ENCODE measurements around the gene SERPINB1.
A peak's percentile ranks its signal among the peaks of the same experiment; 100 is the strongest.
"Not testable (repeated sequence)": the region's sequence is repeated elsewhere in the genome, so short reads cannot be mapped to it uniquely, and the experiment has no call there.

Gene SERPINB1

DNA sequence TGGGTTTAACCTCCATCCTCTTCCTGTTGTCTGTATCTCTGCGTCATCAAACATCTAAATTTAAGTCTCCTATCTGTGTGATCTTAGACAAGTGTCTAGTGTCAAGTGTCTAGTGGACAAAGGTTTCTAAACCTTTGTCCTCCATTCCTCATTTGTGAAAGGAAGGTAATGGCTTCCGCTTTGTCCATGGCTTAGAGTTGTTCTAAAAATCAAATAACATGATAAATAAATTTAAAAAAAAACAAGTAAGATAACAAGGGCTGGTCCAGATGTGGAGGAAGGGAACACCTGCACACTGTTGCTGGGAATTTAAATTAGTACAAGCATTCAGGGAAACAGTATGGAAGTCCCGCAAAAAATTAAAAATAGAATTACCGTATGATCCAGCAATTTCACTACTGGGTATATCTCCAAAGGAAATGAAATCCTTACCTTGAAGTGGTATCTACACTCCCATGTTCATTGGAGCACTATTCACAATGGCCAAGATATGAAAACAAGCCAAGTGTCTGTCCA is 17.6 kb upstream of the SERPINB1 start:
- Mint-ChIP-seq H3K36me3 (peaks cover 2% of the 10 kb centered on the region), H3K27ac (peak overlapping the region; percentile 99), H3K4me1 (ENCODE audit: low read depth) (peaks cover 88% of the 10 kb centered on the region), H3K4me3 (peak overlapping the region; percentile 93), H3K9me3 (ENCODE audit: low read depth) (peaks cover 4% of the 10 kb centered on the region), H3K27me3 (no peaks in the 10 kb centered on the region)

DNA sequence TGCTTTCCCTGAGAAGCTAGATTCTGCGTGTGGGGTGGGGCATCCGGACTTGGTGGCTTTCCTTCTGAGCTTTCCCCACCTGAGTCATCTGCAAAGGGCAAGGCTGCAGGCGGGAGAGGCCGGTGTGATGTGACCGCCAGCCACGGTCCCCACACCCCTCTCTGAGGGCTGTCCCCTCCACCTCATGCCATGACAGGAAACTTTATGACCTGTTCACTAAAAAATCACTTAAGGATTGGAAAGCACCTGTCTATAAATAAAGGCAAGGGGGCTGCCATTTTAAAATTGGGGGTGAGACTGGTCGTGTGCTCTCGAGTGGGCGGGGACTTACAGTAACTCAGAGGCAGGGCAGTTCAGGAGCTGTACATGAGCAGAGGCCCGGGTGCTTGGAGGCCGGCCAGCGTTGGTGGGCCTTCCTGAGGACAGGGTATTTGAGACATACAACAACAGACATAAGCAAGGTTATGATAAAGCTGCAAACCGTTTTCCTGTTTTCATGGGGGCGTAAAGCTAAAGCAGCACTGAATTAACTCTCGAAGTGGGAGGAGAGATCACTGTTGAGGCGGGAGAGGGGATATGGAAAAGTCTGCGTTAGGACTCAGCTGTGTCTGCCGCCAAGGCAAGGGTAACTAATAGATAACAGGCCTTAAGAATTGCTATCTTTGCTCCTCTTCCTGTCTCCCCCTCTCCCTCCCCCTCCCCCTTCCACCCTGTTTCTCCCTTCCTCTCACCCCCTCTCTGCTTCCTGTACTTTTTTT is 16.1 kb upstream of the SERPINB1 start:
- Mint-ChIP-seq H3K27ac (peak overlapping the region; percentile 99), H3K9me3 (ENCODE audit: low read depth) (peaks cover 4% of the 10 kb centered on the region), H3K36me3 (peaks cover 2% of the 10 kb centered on the region), H3K4me3 (peak overlapping the region; percentile 93), H3K4me1 (ENCODE audit: low read depth) (peaks cover 88% of the 10 kb centered on the region), H3K27me3 (no peaks in the 10 kb centered on the region)

- H3K4me1 Mint-ChIP-seq (ENCODE audit: low read depth) = peaks cover 86% of the 10 kb centered on the region
- no peaks in the 10 kb centered on the region for H3K27me3 Mint-ChIP-seq
- peak overlapping the region; percentile 99 for H3K27ac Mint-ChIP-seq
- H3K36me3 Mint-ChIP-seq = peaks cover 2% of the 10 kb centered on the region
- peaks cover 4% of the 10 kb centered on the region for H3K9me3 Mint-ChIP-seq (ENCODE audit: low read depth)
- peak overlapping the region; percentile 93 for H3K4me3 Mint-ChIP-seq
Measured at GRCh38 chr6:2857185-2857579, 15.5 kb upstream of the SERPINB1 start.

DNA sequence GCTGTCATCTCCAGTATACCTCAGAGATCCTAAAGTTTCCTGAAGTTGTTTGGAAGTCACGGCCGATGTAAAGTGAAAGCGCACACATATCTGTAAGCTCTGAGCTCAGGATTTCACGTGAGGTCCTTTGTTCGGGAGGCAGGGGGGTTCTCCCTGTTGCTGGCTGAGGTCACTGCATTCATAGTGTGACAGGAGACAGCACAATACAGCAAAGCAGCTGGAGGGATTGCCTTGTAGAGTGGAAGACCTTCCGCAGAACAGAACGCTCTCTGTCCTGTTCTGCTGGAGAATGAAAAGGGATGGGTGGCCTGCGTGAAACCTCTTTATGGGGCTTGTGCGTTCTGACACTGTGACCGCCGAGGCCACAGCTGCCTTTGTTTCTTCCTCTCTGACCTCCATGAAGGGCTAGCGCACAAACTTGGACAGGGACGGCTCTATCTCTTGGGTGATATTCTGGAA is 13.4 kb upstream of the SERPINB1 start:
- Mint-ChIP-seq H3K9me3 (ENCODE audit: low read depth) (no peaks in the 10 kb centered on the region), H3K4me3 (peak overlapping the region; percentile 84), H3K27ac (peak overlapping the region; percentile 97), H3K36me3 (no peaks in the 10 kb centered on the region), H3K4me1 (ENCODE audit: low read depth) (peaks cover 75% of the 10 kb centered on the region), H3K27me3 (no peaks in the 10 kb centered on the region)

- Mint-ChIP-seq H3K27me3 (no peaks in the 10 kb centered on the region), H3K4me1 (ENCODE audit: low read depth) (peaks cover 73% of the 10 kb centered on the region), H3K27ac (peak overlapping the region; percentile 97), H3K4me3 (peak overlapping the region; percentile 84), H3K9me3 (ENCODE audit: low read depth) (no peaks in the 10 kb centered on the region), H3K36me3 (no peaks in the 10 kb centered on the region)
Measured at GRCh38 chr6:2854396-2854982, 12.8 kb upstream of the SERPINB1 start.

DNA sequence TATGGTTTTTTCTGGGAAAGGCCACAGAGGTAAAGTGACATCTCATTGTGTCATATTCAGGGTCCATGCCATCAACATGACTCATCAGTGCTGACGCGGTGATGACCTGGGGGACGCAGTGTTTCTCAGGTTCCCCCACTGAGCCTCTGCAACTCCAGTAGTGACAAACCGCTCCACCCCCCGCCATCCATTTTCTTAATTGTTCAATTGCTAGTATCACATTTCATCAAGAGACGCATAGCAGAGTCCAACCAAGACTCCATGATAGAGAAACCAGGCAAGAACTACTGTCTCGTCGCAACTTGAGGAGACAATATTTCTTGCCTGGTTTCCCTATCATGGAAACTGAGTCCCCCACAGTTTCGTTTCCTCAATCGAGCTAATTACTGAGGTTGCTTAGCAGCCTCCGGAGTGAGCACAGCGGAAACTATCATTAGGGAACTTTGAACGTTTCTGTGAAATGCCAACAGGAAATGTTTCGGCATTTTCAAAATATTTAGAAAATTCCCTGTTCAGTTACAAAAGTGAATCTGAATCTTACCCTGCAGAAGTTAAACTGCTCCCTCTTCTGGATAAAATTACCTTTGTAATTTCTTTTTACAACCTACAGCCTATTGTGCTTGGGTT is 12.2 kb upstream of the SERPINB1 start:
- no peaks in the 10 kb centered on the region for H3K27me3 Mint-ChIP-seq
- H3K36me3 Mint-ChIP-seq = no peaks in the 10 kb centered on the region
- peak overlapping the region; percentile 97 for H3K27ac Mint-ChIP-seq
- H3K4me1 Mint-ChIP-seq (ENCODE audit: low read depth) = peaks cover 72% of the 10 kb centered on the region
- peaks cover 3% of the 10 kb centered on the region for H3K9me3 Mint-ChIP-seq (ENCODE audit: low read depth)
- peak overlapping the region; percentile 84 for H3K4me3 Mint-ChIP-seq

- not testable (repeated sequence) for H3K36me3 Mint-ChIP-seq; H3K9me3 Mint-ChIP-seq (ENCODE audit: low read depth); H3K27me3 Mint-ChIP-seq
- Mint-ChIP-seq H3K4me1 (ENCODE audit: low read depth) (peaks cover 72% of the 10 kb centered on the region), H3K27ac (peak overlapping the region; percentile 97), H3K4me3 (peak overlapping the region; percentile 84)
Measured at GRCh38 chr6:2853378-2853768, 11.7 kb upstream of the SERPINB1 start.

DNA sequence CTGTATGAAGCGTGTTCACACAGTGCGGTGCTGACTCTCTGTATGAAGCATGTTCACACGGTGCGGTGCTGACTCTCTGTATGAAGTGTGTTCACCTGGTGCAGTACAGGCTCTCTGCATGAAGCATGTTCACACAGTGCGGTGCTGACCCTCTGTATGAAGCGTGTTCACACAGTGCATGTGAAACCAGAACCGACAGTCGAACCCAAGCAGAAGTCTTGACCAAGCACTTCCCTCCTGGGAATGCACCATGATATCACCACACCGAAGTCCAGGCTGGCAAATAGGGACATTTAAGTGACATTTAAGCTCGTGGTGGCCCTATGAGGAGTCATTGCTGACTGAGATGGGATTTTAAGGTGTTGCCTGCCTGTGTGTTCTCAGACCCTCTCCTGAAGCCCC is 11.3 kb upstream of the SERPINB1 start:
- Mint-ChIP-seq H3K4me3 (peak overlapping the region; percentile 35), H3K27me3 (no peaks in the 10 kb centered on the region)

GRCh38 chr6:2852514-2852855 is 10.8 kb upstream of the SERPINB1 start:
- Mint-ChIP-seq H3K36me3 (no peaks in the 10 kb centered on the region), H3K9me3 (ENCODE audit: low read depth) (peaks cover 3% of the 10 kb centered on the region), H3K27me3 (no peaks in the 10 kb centered on the region), H3K4me3 (no peak overlapping the region), H3K4me1 (ENCODE audit: low read depth) (peaks cover 68% of the 10 kb centered on the region), H3K27ac (peak overlapping the region; percentile 69)

More for the DNA sequence above, 11.3 kb upstream of the SERPINB1 start:
- Mint-ChIP-seq H3K36me3 (no peaks in the 10 kb centered on the region), H3K4me1 (ENCODE audit: low read depth) (peaks cover 72% of the 10 kb centered on the region), H3K9me3 (ENCODE audit: low read depth) (peaks cover 3% of the 10 kb centered on the region), H3K27ac (peak overlapping the region; percentile 69)

- peaks cover 3% of the 10 kb centered on the region for H3K9me3 Mint-ChIP-seq (ENCODE audit: low read depth)
- H3K4me1 Mint-ChIP-seq (ENCODE audit: low read depth) = peaks cover 66% of the 10 kb centered on the region
- no peak overlapping the region for H3K4me3 Mint-ChIP-seq
Measured at GRCh38 chr6:2851727-2852513, 10.3 kb upstream of the SERPINB1 start.

GRCh38 chr6:2850538-2851113 is 9.0 kb upstream of the SERPINB1 start:
- Mint-ChIP-seq H3K36me3 (no peaks in the 10 kb centered on the region), H3K4me1 (ENCODE audit: low read depth) (peaks cover 64% of the 10 kb centered on the region), H3K27me3 (no peaks in the 10 kb centered on the region), H3K27ac (no peak overlapping the region), H3K9me3 (ENCODE audit: low read depth) (peaks cover 3% of the 10 kb centered on the region), H3K4me3 (no peak overlapping the region)

More at GRCh38 chr6:2851727-2852513, 10.3 kb upstream of the SERPINB1 start:
- H3K27ac Mint-ChIP-seq = no peak overlapping the region
- H3K27me3 Mint-ChIP-seq = no peaks in the 10 kb centered on the region
- H3K36me3 Mint-ChIP-seq = no peaks in the 10 kb centered on the region

DNA sequence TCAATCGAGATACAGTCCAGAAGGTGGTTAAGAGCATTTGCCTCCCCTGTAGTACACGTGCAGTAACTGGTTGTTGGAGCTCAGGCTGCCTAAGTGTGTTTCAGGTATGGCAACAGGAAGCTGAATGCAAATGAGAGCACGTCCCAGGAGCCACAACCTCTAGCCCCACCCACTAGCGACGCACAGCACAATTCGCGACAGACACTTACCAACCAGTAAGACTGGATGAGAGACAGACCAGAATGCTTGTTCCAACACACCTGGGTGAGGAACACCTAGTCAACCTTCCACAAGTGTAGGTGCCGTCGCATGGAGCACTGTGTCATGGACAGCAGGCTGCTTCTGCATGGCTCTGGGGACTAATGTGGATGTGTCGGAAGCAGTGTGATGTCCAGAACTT is 7.2 kb upstream of the SERPINB1 start:
- Mint-ChIP-seq H3K27me3 (no peaks in the 10 kb centered on the region), H3K4me3 (peak overlapping the region; percentile 69), H3K9me3 (ENCODE audit: low read depth) (peaks cover 3% of the 10 kb centered on the region), H3K4me1 (ENCODE audit: low read depth) (peaks cover 49% of the 10 kb centered on the region), H3K27ac (peak overlapping the region; percentile 88), H3K36me3 (no peaks in the 10 kb centered on the region)

GRCh38 chr6:2845880-2846208 is 4.2 kb upstream of the SERPINB1 start:
- Mint-ChIP-seq H3K27ac (peak overlapping the region; percentile 18), H3K4me1 (ENCODE audit: low read depth) (peaks cover 57% of the 10 kb centered on the region), H3K36me3 (no peaks in the 10 kb centered on the region), H3K4me3 (no peak overlapping the region), H3K9me3 (ENCODE audit: low read depth) (peaks cover 3% of the 10 kb centered on the region), H3K27me3 (no peaks in the 10 kb centered on the region)

DNA sequence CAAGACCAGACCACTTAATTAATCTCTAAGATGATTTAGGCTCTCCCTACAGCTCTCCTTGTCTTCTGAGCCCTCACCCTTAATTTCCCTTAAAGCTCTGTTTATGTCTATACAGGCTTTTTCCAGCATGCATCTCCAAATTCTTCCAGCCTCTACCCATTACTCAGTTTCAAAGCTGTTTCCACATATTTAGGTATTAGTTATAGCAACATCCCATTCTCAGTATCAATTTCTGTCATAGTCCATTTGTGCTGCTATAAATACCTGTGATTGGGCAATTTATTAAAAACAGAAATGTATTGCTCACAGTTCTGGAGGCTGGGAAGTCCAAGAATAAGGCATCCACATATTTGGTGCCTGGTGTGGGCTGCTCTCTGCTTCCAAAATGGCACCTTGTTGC is 2.3 kb upstream of the SERPINB1 start:
- H3K27me3 Mint-ChIP-seq = no peaks in the 10 kb centered on the region
- H3K27ac Mint-ChIP-seq = peak overlapping the region; percentile 35
- no peaks in the 10 kb centered on the region for H3K36me3 Mint-ChIP-seq
- peaks cover 2% of the 10 kb centered on the region for H3K9me3 Mint-ChIP-seq (ENCODE audit: low read depth)
- no peak overlapping the region for H3K4me3 Mint-ChIP-seq
- peaks cover 67% of the 10 kb centered on the region for H3K4me1 Mint-ChIP-seq (ENCODE audit: low read depth)

Data from activated naive CD8-positive, alpha-beta T cell (primary cell).